GM18520 (cell line): ENCODE data around the gene PRKAR1B.

Experiments
- ATAC-seq: cut with Tn5 transposase; IDR thresholded peaks from one replicate; pipeline ENCODE4 v1.9.1; 2021; ENCODE audit not compliant: unreplicated experiment

PRKAR1B gene

GRCh38 chr7:725223-726005 is 1.7 kb downstream of the PRKAR1B start:
- ATAC-seq = no peak

GRCh38 chr7:724298-724697 is 2.8 kb downstream of the PRKAR1B start:
- ATAC-seq = no peak

- no peak for ATAC-seq
Observed at GRCh38 chr7:723541-723940, 3.5 kb downstream of the PRKAR1B start.

- no peak for ATAC-seq
Observed at GRCh38 chr7:721619-722248, 5.3 kb downstream of the PRKAR1B start.

GRCh38 chr7:716636-717035 is 10.4 kb downstream of the PRKAR1B start:
- no peak for ATAC-seq

- no peak for ATAC-seq
Observed at GRCh38 chr7:716222-716621, 10.9 kb downstream of the PRKAR1B start.

GRCh38 chr7:714251-714671 is 12.8 kb downstream of the PRKAR1B start:
- ATAC-seq = no peak

GRCh38 chr7:713488-714230 is 13.4 kb downstream of the PRKAR1B start:
- no peak for ATAC-seq

- ATAC-seq = no peak
Observed at GRCh38 chr7:713139-713457, 14.0 kb downstream of the PRKAR1B start.

GRCh38 chr7:712381-713138 is 14.5 kb downstream of the PRKAR1B start:
- no peak for ATAC-seq

GRCh38 chr7:711922-712380 is 15.1 kb downstream of the PRKAR1B start:
- ATAC-seq = no peak

- no peak for ATAC-seq
Observed at GRCh38 chr7:711093-711921, 15.8 kb downstream of the PRKAR1B start.

- ATAC-seq = no peak
Observed at GRCh38 chr7:710161-710560, 16.9 kb downstream of the PRKAR1B start.

GRCh38 chr7:707296-708000 is 19.6 kb downstream of the PRKAR1B start:
- ATAC-seq = no peak

GRCh38 chr7:706721-707120 is 20.4 kb downstream of the PRKAR1B start:
- no peak for ATAC-seq

GRCh38 chr7:703049-703448 is 24.0 kb downstream of the PRKAR1B start:
- no peak for ATAC-seq

GRCh38 chr7:701086-701671 is 25.9 kb downstream of the PRKAR1B start:
- ATAC-seq = no peak

GRCh38 chr7:699476-700170 is 27.5 kb downstream of the PRKAR1B start:
- ATAC-seq = no peak
